ENCODE data around the gene ME1. TPM values are rescaled to one million over a fixed set of nuclear protein-coding genes. Genes with fewer than 3 reads are reported as not detected.

ME1 gene
- polyA plus RNA-seq, 2 of the 4 experiments (the other 2 are of a cell fraction): 59.1 to 60.6 TPM

DNA sequence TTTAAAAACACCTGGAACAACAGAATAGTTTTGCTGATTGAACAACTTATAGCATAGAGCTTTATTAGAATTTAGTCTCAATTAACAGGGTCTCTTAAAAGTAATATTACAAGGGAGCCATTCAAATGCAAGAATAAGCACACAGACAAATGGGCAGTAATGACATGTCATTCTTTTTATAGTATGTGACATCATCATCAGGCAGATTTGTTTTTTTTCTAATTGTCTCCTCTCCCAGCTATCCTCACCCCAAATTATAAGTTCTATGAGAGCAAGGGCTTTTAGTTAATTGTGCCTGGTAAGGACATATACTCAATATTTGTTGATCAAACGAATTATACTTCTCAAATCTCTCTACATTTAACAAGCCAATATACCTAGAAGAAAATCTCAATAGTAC lies 248.7 kb downstream of the ME1 start:
- Histone ChIP-seq H3K4me2 (no peak overlapping the region), H3K27ac (no peak overlapping the region), H3K4me1 (peaks cover 14% of the 10 kb centered on the region; the same call in 2 of the 3 replicates), H3K4me3 (no peak overlapping the region), H3K9me3 (no peaks in the 10 kb centered on the region)
- ATAC-seq (no peak), FAIRE-seq (no peak), DNase-seq (ENCODE audit: low read depth in 1 of 2, low spot score in 1 of 2) (no peak)
- CTCF ChIA-PET: no interaction called here
- TF ChIP-seq FOSB (CRISPR knock-in tag; IDR thresholded peaks at IDR 0.05) (no peak), HOXB13 (CRISPR knock-in tag; IDR thresholded peaks at IDR 0.05; ENCODE audit: low read depth) (no peak), ZC3H11A (IDR thresholded peaks at IDR 0.05) (no peak), POLR2A (IDR thresholded peaks at IDR 0.05; ENCODE audit: low read length) (no peak), EHF (CRISPR knock-in tag; IDR thresholded peaks at IDR 0.05) (no peak), CBX8 (IDR thresholded peaks at IDR 0.05) (no peak)
- TF ChIP-seq, protein P1, sequence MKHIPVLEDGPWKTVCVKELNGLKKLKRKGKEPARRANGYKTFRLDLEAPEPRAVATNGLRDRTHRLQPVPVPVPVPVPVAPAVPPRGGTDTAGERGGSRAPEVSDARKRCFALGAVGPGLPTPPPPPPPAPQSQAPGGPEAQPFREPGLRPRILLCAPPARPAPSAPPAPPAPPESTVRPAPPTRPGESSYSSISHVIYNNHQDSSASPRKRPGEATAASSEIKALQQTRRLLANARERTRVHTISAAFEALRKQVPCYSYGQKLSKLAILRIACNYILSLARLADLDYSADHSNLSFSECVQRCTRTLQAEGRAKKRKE (CRISPR knock-in tag; IDR thresholded peaks at IDR 0.05; ENCODE audit: low read depth): no peak
- POLR2A ChIA-PET: no interaction called here
- WGBS (ENCODE audit: missing lambda C conversion rate): 37% methylated on average over 1 of the region's 1 CpG

DNA sequence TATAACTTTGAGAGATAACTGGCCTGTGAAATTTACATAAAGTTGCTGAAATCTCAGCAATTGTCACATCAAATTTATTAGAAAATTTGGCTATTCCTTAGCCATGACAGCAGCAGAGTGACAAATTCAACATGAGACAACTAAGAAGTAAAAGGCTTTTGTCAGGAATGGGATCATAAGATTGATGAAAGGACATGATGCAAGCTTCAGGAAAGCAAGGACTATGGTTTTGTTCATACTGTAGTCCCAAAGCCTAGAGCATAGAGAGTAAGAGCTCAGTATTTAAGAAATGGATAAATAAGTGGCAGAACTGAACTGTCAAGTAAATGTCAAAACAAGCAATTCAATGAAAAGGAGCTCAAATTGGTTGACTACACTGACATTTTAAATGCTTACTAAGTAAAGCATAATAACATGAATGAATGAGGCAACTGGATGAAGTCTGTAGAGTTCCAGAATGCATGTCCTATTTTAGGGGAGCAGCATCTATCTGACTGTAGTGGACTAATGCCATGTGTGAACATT lies 250.4 kb downstream of the ME1 start:
- TF ChIP-seq FOSB (CRISPR knock-in tag; IDR thresholded peaks at IDR 0.05) (no peak), NFE2L2 (conservative IDR thresholded peaks at IDR 0.05; ENCODE audit: low read length) (no peak)
- ATAC-seq: no peak
- CTCF ChIA-PET: interaction anchor here (1.3 kb wide), 1 partner anchor 9 kb away, joined by 3 read pairs; no protein-coding TSS in a partner anchor

DNA sequence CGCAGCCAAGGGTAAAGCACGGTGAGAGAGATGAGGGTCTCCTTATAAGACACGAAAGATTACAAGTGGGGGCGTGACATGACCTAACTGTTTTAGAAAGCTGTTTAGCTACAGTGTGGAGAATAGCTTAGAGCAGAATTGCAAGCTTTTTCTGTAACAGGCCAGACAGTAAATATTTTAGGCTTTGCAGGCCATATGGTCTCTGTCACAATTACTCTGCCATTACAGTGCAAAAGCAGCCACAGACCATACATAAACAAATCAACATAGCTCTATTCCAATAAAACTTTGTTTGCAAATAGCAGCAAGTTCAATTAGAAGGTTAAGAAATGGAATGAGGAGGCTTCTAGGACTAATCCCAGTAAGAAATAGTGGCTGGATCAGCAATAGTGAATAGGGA lies 254.6 kb downstream of the ME1 start:
- CTCF ChIA-PET: no interaction called here
- POLR2A ChIA-PET: no interaction called here

More for the DNA sequence above, 250.4 kb downstream of the ME1 start:
- no peak overlapping the region for H3K4me3 ChIP-seq
- POLR2A ChIA-PET: no interaction called here
- no peak for FAIRE-seq
- DNase-seq (ENCODE audit: low read depth in 1 of 2, low spot score in 1 of 2): no peak
- no peak overlapping the region for H3K4me2 ChIP-seq
- H3K4me1 ChIP-seq: peaks cover 14% of the 10 kb centered on the region; the same call in 2 of the 3 replicates
- no peak overlapping the region for H3K27ac ChIP-seq
- H3K9me3 ChIP-seq: no peaks in the 10 kb centered on the region

DNA sequence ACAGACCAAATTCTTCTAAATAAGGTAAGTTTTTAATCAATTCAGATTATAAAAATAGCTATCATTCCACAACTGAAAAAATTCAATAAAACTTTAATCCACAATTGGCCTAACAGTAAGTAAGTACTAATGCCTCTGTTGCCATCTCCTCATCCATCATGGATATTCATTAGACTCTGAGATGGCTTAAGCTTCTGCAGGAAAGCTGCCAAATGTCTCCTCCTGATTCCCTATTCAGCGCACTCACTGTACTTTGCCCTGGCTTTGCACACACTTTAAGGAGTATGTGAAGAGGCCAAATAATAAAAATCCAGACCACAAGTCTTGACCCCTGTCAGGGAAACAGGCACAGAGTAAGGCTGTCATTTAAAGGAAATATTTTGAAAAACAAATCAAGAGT lies 261.3 kb downstream of the ME1 start:
- Histone ChIP-seq H3K27ac (no peak overlapping the region), H3K4me1 (no peaks in the 10 kb centered on the region), H3K4me2 (no peak overlapping the region), H3K4me3 (no peak overlapping the region), H3K9me3 (no peaks in the 10 kb centered on the region)
- TF ChIP-seq, protein P2, sequence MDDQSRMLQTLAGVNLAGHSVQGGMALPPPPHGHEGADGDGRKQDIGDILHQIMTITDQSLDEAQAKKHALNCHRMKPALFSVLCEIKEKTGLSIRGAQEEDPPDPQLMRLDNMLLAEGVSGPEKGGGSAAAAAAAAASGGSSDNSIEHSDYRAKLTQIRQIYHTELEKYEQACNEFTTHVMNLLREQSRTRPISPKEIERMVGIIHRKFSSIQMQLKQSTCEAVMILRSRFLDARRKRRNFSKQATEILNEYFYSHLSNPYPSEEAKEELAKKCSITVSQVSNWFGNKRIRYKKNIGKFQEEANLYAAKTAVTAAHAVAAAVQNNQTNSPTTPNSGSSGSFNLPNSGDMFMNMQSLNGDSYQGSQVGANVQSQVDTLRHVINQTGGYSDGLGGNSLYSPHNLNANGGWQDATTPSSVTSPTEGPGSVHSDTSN (IDR thresholded peaks at IDR 0.05): no peak
- TF ChIP-seq HOXB5 (CRISPR knock-in tag; IDR thresholded peaks at IDR 0.05) (no peak), ZFP36 (IDR thresholded peaks at IDR 0.05; ENCODE audit: borderline replicate concordance, partially characterized antibody) (no peak), MAFK (IDR thresholded peaks at IDR 0.05; ENCODE audit: partially characterized antibody) (no peak)
- CTCF ChIA-PET: no interaction called here
- ATAC-seq (no peak), FAIRE-seq (no peak), DNase-seq (ENCODE audit: low read depth in 1 of 2, low spot score in 1 of 2) (no peak)
- POLR2A ChIA-PET: interaction anchor here (0.6 kb wide), 1 partner anchor 24 kb away, joined by 3 read pairs; the partner anchor contains the start of genes PGM3 and RWDD2A
- WGBS (ENCODE audit: missing lambda C conversion rate): 94% methylated on average over 1 of the region's 1 CpG

More for the DNA sequence above, 254.6 kb downstream of the ME1 start:
- ATAC-seq (no peak), FAIRE-seq (no peak), DNase-seq (ENCODE audit: low read depth in 1 of 2, low spot score in 1 of 2) (no peak)
- H3K27ac ChIP-seq: no peak overlapping the region
- 97% methylated on average over 4 of the region's 4 CpGs for WGBS (ENCODE audit: missing lambda C conversion rate)
- no peak for TF ChIP-seq ZNF302 (CRISPR knock-in tag; IDR thresholded peaks at IDR 0.05)
- TF ChIP-seq, protein P3, sequence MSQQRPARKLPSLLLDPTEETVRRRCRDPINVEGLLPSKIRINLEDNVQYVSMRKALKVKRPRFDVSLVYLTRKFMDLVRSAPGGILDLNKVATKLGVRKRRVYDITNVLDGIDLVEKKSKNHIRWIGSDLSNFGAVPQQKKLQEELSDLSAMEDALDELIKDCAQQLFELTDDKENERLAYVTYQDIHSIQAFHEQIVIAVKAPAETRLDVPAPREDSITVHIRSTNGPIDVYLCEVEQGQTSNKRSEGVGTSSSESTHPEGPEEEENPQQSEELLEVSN (IDR thresholded peaks at IDR 0.05; ENCODE audit: borderline replicate concordance, low read depth): no peak
- TF ChIP-seq, protein P4, sequence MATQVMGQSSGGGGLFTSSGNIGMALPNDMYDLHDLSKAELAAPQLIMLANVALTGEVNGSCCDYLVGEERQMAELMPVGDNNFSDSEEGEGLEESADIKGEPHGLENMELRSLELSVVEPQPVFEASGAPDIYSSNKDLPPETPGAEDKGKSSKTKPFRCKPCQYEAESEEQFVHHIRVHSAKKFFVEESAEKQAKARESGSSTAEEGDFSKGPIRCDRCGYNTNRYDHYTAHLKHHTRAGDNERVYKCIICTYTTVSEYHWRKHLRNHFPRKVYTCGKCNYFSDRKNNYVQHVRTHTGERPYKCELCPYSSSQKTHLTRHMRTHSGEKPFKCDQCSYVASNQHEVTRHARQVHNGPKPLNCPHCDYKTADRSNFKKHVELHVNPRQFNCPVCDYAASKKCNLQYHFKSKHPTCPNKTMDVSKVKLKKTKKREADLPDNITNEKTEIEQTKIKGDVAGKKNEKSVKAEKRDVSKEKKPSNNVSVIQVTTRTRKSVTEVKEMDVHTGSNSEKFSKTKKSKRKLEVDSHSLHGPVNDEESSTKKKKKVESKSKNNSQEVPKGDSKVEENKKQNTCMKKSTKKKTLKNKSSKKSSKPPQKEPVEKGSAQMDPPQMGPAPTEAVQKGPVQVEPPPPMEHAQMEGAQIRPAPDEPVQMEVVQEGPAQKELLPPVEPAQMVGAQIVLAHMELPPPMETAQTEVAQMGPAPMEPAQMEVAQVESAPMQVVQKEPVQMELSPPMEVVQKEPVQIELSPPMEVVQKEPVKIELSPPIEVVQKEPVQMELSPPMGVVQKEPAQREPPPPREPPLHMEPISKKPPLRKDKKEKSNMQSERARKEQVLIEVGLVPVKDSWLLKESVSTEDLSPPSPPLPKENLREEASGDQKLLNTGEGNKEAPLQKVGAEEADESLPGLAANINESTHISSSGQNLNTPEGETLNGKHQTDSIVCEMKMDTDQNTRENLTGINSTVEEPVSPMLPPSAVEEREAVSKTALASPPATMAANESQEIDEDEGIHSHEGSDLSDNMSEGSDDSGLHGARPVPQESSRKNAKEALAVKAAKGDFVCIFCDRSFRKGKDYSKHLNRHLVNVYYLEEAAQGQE (IDR thresholded peaks at IDR 0.05): no peak
- TF ChIP-seq ESRRA (IDR thresholded peaks at IDR 0.05; ENCODE audit: borderline replicate concordance, low read length): no peak
- H3K4me2 ChIP-seq: no peak overlapping the region
- no peaks in the 10 kb centered on the region for H3K9me3 ChIP-seq
- H3K4me1 ChIP-seq: no peaks in the 10 kb centered on the region
- H3K4me3 ChIP-seq: no peak overlapping the region
